ENCODE results near the gene CBX7. TPM values are rescaled to one million over a fixed set of nuclear protein-coding genes. Genes with fewer than 3 reads are reported as not detected.
A peak's percentile ranks its signal among the peaks of the same experiment; 100 is the strongest.

Gene CBX7
- total RNA-seq, 1 donor from 2014 or later = 0.71 TPM

DNA sequence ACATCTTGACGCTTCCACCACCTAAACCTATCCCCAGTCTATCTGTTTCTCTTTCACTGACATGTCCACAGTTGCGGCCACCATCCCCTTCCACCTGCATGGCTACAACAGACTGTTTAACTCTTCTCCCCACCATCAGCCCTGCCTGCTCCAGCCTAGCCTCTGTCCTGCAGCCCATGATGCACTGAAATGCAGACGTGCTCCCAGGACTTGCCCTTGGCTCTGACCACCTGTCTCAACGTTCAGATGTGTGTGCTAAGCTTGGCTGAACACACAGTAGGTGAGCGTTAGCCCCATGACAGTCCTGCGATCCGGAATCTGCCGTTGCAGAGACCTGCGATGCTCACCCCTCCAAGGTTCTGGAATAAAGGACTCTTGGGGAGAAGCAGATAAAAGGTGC lies 22.7 kb downstream of the CBX7 start:
- TF ChIP-seq EZH2 (IDR thresholded peaks at IDR 0.05) (no peak), EZH2phosphoT487 (IDR thresholded peaks at IDR 0.05) (no peak)
- TF ChIP-seq, protein P1, sequence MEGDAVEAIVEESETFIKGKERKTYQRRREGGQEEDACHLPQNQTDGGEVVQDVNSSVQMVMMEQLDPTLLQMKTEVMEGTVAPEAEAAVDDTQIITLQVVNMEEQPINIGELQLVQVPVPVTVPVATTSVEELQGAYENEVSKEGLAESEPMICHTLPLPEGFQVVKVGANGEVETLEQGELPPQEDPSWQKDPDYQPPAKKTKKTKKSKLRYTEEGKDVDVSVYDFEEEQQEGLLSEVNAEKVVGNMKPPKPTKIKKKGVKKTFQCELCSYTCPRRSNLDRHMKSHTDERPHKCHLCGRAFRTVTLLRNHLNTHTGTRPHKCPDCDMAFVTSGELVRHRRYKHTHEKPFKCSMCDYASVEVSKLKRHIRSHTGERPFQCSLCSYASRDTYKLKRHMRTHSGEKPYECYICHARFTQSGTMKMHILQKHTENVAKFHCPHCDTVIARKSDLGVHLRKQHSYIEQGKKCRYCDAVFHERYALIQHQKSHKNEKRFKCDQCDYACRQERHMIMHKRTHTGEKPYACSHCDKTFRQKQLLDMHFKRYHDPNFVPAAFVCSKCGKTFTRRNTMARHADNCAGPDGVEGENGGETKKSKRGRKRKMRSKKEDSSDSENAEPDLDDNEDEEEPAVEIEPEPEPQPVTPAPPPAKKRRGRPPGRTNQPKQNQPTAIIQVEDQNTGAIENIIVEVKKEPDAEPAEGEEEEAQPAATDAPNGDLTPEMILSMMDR (IDR thresholded peaks at IDR 0.05) = no peak
- no peak for DNase-seq (ENCODE audit: low spot score)
- H3K36me3 Mint-ChIP-seq = no peaks in the 10 kb centered on the region

DNA sequence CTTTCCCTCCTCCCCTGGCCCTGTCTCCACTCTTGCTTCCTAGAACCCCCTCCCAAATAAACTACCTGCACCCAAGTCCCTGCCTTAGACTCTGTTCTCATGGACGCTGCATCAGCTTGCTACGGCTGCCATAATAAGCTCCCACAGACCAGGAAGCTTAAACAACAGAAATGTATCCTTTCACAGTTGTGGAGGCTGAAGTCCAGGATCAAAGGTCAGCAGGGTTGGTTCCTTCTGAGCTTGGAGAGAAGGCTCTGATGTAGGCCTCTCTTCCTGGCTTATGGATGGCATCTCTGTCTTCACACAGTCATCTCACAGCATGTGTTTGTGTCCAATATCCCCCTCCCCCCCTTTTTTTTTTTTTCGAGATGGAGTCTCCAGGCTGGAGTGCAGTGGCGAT lies 23.4 kb downstream of the CBX7 start:
- H3K36me3 Mint-ChIP-seq = no peaks in the 10 kb centered on the region
- Histone ChIP-seq H2AFZ (replicated peaks) (no peak overlapping the region), H3K9ac (no peak overlapping the region), H3F3A (ENCODE audit: low read depth) (peaks cover 23% of the 10 kb centered on the region), H3K4me1 (peaks cover 30% of the 10 kb centered on the region), H3K4me2 (no peak overlapping the region), H3K27ac (no peak overlapping the region), H3K36me3 (no peaks in the 10 kb centered on the region), H4K20me1 (ENCODE audit: low read depth) (peaks cover 8% of the 10 kb centered on the region), H3K4me3 (no peak overlapping the region), H3K9me3 (ENCODE audit: low read depth) (no peaks in the 10 kb centered on the region), H3K27me3 (no peaks in the 10 kb centered on the region), H3K79me2 (ENCODE audit: low read depth) (no peaks in the 10 kb centered on the region)
- no peak for DNase-seq (ENCODE audit: low spot score)
- H3K4me3 Mint-ChIP-seq = no peak overlapping the region
- TF ChIP-seq EZH2phosphoT487 (IDR thresholded peaks at IDR 0.05) = no peak
- no peak for TF ChIP-seq EZH2 (IDR thresholded peaks at IDR 0.05)
- TF ChIP-seq, protein P1 (IDR thresholded peaks at IDR 0.05) = no peak
- H3K27ac Mint-ChIP-seq = peak overlapping the region; percentile 26
- peaks cover 47% of the 10 kb centered on the region for H3K4me1 Mint-ChIP-seq
- H3K9me3 Mint-ChIP-seq = peaks cover 7% of the 10 kb centered on the region
- H3K27me3 Mint-ChIP-seq (ENCODE audit: insufficient read depth, low read depth) = peaks cover 11% of the 10 kb centered on the region

More for the DNA sequence above, 22.7 kb downstream of the CBX7 start:
- Mint-ChIP-seq H3K4me1 (peaks cover 43% of the 10 kb centered on the region), H3K4me3 (peak overlapping the region; percentile 54), H3K27me3 (ENCODE audit: insufficient read depth, low read depth) (peaks cover 11% of the 10 kb centered on the region), H3K27ac (peak overlapping the region; percentile 40), H3K9me3 (peaks cover 7% of the 10 kb centered on the region)
- H4K20me1 ChIP-seq (ENCODE audit: low read depth) = peaks cover 8% of the 10 kb centered on the region
- H3K36me3 ChIP-seq = no peaks in the 10 kb centered on the region
- H3K4me1 ChIP-seq = peaks cover 30% of the 10 kb centered on the region
- H3K4me2 ChIP-seq = peak overlapping the region; percentile 60
- H3K4me3 ChIP-seq = no peak overlapping the region
- H3K9me3 ChIP-seq (ENCODE audit: low read depth) = no peaks in the 10 kb centered on the region
- no peak overlapping the region for H3K9ac ChIP-seq
- H3F3A ChIP-seq (ENCODE audit: low read depth) = peaks cover 23% of the 10 kb centered on the region
- no peak overlapping the region for H2AFZ ChIP-seq (replicated peaks)
- H3K79me2 ChIP-seq (ENCODE audit: low read depth) = no peaks in the 10 kb centered on the region
- no peaks in the 10 kb centered on the region for H3K27me3 ChIP-seq
- H3K27ac ChIP-seq = no peak overlapping the region

- H3K79me2 ChIP-seq (ENCODE audit: low read depth) = no peaks in the 10 kb centered on the region
- peaks cover 8% of the 10 kb centered on the region for H3K27me3 Mint-ChIP-seq (ENCODE audit: insufficient read depth, low read depth)
- H3K9ac ChIP-seq = no peak overlapping the region
- H3K36me3 Mint-ChIP-seq = no peaks in the 10 kb centered on the region
- peaks cover 50% of the 10 kb centered on the region for H3K4me1 Mint-ChIP-seq
- H3K4me3 ChIP-seq = no peak overlapping the region
- DNase-seq (ENCODE audit: low spot score) = no peak
- peaks cover 7% of the 10 kb centered on the region for H3K9me3 Mint-ChIP-seq
- H3F3A ChIP-seq (ENCODE audit: low read depth) = peaks cover 23% of the 10 kb centered on the region
- no peaks in the 10 kb centered on the region for H3K36me3 ChIP-seq
- peak overlapping the region; percentile 26 for H3K27ac Mint-ChIP-seq
- no peaks in the 10 kb centered on the region for H3K27me3 ChIP-seq
- H3K9me3 ChIP-seq (ENCODE audit: low read depth) = no peaks in the 10 kb centered on the region
- no peak overlapping the region for H3K27ac ChIP-seq
- H4K20me1 ChIP-seq (ENCODE audit: low read depth) = peaks cover 8% of the 10 kb centered on the region
- peaks cover 35% of the 10 kb centered on the region for H3K4me1 ChIP-seq
- no peak overlapping the region for H3K4me3 Mint-ChIP-seq
- no peak for TF ChIP-seq EZH2 (IDR thresholded peaks at IDR 0.05)
- TF ChIP-seq, protein P1 (IDR thresholded peaks at IDR 0.05) = no peak
- TF ChIP-seq EZH2phosphoT487 (IDR thresholded peaks at IDR 0.05) = no peak
- no peak overlapping the region for H2AFZ ChIP-seq (replicated peaks)
- H3K4me2 ChIP-seq = no peak overlapping the region
Measured at GRCh38 chr22:39128508-39128907, 24.0 kb downstream of the CBX7 start.

Measured in neural progenitor cell (in vitro differentiated cells).